ENCODE measurements around the gene PIGO. TPM values are rescaled to one million over a fixed set of nuclear protein-coding genes. Genes with fewer than 3 reads are reported as not detected.
A peak's percentile ranks its signal among the peaks of the same experiment; 100 is the strongest.

The PIGO gene
- total and polyA plus RNA-seq, 10 of the 15 experiments (the other 5 are each of a cell fraction or from before 2014, with no cell fraction given) = 8.2 to 23.3 (median 18.4) TPM

- TF ChIP-seq ZBTB40 (IDR thresholded peaks at IDR 0.05; ENCODE audit: borderline replicate concordance) (no peak), DPF2 (IDR thresholded peaks at IDR 0.05) (no peak), CHD4 (IDR thresholded peaks at IDR 0.05) (no peak)
Measured at GRCh38 chr9:35085078-35085477, 11.3 kb downstream of the PIGO start (continued).

GRCh38 chr9:35079426-35080341 lies 16.7 kb downstream of the PIGO start, which contains the start of gene FANCG:
FANCG (minus strand) TSS chr9:35079942; CDS start chr9:35079524, 418 bp downstream.
- CTCF ChIA-PET = interaction anchor here (0.7 to 5.0 kb wide), 11 partner anchors 8 to 585 kb away, joined by 3 to 44 read pairs (median 5); partner anchors contain the start of genes PIGO and STOML2
- Histone ChIP-seq H3K4me2 (ENCODE audit: control insufficient read depth, insufficient read depth) (peak within 1 kb of the TSS; percentile 97), H3K36me3 (ENCODE audit: control insufficient read depth in 2 of 2, insufficient read depth in 2 of 2, low read length in 1 of 2) (peaks cover 0 to 5% of the 10 kb centered on the region in 2 experiments; a peak in 3 of 4 replicates), H3K79me2 (ENCODE audit: control insufficient read depth, insufficient read depth, low read length) (peaks cover 19% of the 10 kb centered on the region), H3K4me3 (peak within 1 kb of the TSS; percentile 90), H2AFZ (ENCODE audit: control insufficient read depth, low read depth, low read length) (peak within 1 kb of the TSS; percentile 89), H3K27ac (ENCODE audit: control insufficient read depth, insufficient read depth) (peak within 1 kb of the TSS; percentile 88), H3K27me3 (replicated peaks in 1 of 2; ENCODE audit: control insufficient read depth in 2 of 2, insufficient read depth in 2 of 2, low read length in 1 of 2) (no peaks in the 10 kb centered on the region), H3K9ac (ENCODE audit: control insufficient read depth, insufficient read depth, low read length) (peak within 1 kb of the TSS; percentile 95), H3K4me1 (ENCODE audit: control insufficient read depth, insufficient read depth, low read length) (peaks cover 6% of the 10 kb centered on the region; the same call in 1 of the 2 replicates), H4K20me1 (ENCODE audit: control insufficient read depth, insufficient read depth) (no peaks in the 10 kb centered on the region), H3K9me3 (replicated peaks; ENCODE audit: control insufficient read depth, insufficient read depth, low read length) (no peaks in the 10 kb centered on the region)
- RAD21 ChIA-PET (ENCODE audit: unreplicated experiment) = interaction anchor here (0.6 to 2.0 kb wide), 9 partner anchors 8 to 655 kb away, joined by 3 to 9 read pairs (median 6); partner anchors contain the start of gene ATOSB
- DNase-seq (ENCODE audit: low read depth, low spot score) = peak; percentile 79
- in situ Hi-C loops (cut with MboI) = no loop called here
- intact Hi-C loops (cut with micrococcal nuclease; ENCODE audit: unreplicated experiment) = loop anchor here (1.0 to 10.0 kb wide), 3 partner anchors 17 to 645 kb away; partner anchors contain the start of genes PIGO and STOML2
- POLR2A ChIA-PET = interaction anchor here (0.9 to 3.8 kb wide), 9 partner anchors 8 to 90 kb away, joined by 3 to 35 read pairs (median 5); partner anchors contain the start of genes DNAJB5, PIGO, STOML2 and VCP
- BruUV-seq (replicated peaks) = no TSS peak
- FAIRE-seq = peak; percentile 80
- peak; percentile 95 for ATAC-seq
- WGBS (ENCODE audit: insufficient coverage, insufficient replicate concordance, low lambda C conversion rate, missing lambda C conversion rate) = under 1% methylated on average over 51 of the region's 67 CpGs
- SMC1A ChIA-PET (ENCODE audit: uncharacterized antibody, unreplicated experiment) = interaction anchor here (1.0 to 3.4 kb wide), 10 partner anchors 8 to 180 kb away, joined by 3 to 19 read pairs (median 4); partner anchors contain the start of genes PIGO and VCP
- peak; percentile 74 for TF ChIP-seq ZBTB40 (IDR thresholded peaks at IDR 0.05; ENCODE audit: borderline replicate concordance)
- no peak for TF ChIP-seq FOXK2 (IDR thresholded peaks at IDR 0.05)
- no peak for TF ChIP-seq ZNF687 (IDR thresholded peaks at IDR 0.05)
